GM18867 (cell line): ENCODE measurements around the gene PCK1.

Experiments used
- ATAC-seq: cut with Tn5 transposase; IDR thresholded peaks from one replicate; pipeline ENCODE4 v1.9.1; 2021; ENCODE audit warnings: mild to moderate bottlenecking, moderate library complexity; ENCODE audit not compliant: unreplicated experiment

Gene PCK1

DNA sequence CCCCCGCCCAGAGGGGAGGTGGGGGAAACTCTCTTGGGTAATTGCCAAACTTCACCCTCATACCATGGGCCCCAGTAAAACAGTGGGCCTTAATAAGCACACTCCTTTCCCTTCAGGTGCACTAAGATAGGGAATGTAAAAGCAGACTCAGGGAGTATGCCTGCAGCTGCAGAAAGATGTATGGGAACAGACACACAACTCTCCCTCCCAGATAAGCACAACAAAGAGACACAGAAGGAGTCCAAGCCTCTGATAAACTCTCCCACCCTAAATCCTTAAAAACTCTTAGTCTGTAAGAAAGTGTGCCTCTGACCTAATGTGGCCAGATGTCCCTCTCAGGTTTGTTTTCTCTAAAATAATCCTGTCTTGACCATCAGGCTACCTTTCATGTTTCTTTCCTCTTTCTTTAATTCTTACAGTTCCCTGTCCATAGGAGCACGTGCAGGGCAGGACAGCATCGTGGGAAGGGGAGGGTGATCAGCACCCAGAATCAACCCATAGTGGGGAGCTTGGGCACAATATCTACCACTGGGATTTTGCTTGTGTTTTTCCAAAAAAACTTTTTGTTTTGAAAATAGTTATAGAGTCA is 24.7 kb upstream of the PCK1 start:
- no peak for ATAC-seq

DNA sequence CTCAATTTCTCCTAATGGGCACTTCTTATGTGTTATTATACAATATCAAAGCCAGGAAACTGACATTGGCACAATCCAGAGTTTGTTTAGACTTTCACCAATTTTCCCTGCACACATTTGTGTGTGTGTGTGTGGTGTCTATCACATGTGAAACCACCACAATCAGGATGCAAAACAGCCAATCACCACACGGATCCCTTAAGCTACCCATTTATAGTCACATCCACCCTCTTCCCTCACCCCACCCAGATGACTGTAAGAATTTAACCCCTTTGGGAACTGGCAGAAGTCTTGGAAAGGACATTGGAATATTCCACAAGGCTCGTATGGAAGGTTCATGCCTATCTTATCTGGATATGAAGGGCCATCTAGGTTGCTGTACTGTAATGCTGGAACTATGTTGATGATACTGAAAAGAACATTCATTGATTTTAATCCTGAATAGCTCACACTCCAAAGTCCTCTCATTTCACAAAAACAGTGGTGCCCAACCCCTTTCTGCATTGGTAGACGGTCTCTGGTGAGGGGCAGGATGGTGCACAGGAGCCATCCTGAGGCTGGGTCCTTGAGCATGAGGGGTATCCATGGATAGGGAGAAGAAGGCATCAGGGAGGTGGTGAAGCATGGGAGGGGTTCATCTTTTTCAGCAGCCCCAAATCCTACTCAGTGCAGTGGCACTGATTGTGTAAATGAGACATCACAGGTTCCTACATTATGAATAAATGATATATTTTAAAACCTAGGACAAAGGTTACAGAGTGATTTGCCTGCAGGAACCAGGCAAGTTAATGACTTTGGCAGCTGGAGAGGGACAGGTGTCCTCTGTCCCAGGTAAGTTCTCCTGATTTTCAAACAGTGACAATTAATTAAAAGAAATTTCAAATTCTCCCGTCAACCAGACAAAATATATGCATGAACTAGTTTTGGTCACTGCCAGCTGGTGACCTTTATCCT is 23.9 kb upstream of the PCK1 start:
- ATAC-seq = no peak

DNA sequence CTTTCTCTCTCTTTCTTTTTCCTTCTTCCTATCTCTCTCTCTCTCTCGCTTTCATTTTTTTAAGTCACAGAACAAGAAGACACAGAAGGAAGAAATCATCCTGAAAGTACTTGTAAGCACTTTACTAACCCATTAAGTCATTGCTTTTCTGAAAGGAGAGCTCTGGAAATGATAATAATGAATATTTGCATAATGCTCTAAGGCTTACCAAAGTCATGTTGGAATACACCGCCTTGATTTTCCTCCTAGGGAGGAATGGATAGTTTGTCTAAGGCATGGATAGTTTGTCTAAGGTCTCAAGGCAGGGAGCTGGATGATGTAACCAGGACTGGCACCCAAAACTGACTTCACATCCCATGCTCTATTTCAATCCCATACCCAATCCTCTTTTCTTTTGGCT is 23.1 kb upstream of the PCK1 start:
- no peak for ATAC-seq

DNA sequence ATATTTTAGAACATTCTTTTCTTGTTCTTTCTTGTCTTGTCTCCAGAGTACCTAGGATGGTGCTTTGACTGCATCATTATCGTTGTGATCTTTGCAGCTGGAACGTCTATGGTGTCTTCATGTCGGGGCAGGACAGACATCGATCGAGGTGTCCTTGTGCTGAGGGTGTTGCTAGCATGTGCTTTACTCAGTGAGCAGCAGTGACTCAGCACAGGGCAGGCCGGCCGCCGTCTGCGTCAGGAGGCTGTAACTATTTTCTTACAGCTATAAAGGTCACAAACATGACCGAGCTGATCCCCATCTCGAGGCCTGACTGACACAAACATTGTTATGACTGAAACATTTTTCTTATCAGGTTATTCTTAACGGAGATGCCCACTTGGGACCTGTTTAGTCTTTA is 21.0 kb upstream of the PCK1 start:
- ATAC-seq = no peak

DNA sequence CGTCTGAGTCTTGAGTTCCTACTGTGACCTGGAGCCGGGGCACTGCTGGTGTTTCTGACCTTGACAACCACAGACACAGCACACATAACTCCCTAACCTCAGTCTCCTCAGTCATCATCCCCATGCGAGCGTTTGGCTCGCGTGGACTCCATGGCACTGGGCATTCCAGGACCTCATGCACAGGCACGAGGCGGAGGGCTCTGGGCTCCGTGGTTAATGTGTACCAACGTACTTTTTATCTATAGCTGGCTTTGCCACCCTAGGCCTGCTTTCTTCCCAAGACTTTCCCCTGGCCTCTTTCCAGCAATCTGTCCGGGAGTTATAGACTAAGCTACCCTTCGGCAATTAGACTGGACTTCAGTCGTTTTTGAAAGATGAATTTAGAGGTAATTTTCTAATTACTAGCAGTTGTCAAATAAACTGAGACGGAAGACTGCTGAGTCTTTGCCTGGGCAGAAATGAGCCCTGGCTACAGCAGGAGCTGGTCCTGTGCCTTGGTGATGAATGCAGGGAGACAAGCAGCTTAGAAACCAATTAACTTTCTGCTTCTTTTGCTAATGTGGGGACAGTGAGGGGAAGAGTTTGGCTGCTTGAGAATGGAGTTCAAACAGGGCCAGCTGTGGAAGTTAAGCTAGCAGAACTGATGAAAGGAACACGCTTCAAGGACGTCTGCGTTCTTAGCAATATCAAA is 19.9 kb upstream of the PCK1 start:
- ATAC-seq = no peak

DNA sequence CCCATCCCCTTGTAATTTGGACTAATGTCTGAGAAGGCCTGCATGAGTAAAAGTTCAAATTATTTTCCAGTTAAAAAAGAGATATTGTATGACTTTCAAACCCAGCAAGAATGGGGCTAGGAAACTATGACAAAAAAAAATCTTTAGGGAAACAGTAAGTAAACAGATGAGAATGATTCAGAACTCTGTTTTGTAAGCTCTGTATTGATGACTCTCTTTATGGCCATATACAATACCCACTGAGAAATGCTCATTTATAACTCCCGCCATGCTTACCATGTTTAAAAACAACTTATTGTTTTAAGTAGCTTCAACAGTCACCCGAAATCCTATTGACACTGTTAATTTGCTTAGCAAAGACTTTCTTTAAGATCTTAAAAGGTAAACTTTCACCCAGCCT is 17.2 kb upstream of the PCK1 start:
- no peak for ATAC-seq

DNA sequence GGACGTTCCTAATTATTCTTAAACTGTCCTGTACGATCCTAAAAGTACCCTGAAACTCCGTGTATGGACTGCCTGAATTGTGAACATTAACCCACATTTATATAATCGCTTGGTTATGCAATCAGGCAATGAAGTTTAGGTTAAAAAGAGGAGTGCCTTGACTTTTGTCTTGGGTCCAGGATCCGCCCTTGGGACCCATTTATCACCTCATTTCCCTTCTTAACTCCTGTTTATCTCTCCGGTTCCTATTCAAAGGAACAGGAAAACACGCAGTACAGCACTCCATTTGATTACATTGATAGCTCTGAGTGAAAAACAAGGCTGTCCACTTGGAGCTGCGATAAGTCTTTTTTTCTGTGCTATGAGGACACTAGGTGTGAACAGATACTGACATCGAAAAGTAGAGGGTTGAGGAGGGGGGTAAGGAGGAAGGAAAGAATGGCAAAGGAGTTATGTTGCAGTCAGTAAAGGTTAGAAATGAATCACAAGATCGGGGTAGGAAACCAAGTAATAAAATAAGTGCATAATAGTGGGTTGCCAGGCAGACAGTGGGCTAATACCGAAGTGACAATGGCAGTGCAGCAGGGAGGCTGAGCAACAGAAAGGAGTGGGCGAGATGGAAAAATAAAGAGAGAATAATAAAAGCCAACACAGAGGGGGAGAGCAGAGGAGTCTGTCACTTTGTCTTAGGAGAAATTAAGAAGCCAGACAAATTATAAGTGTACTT is 15.9 kb upstream of the PCK1 start:
- no peak for ATAC-seq

DNA sequence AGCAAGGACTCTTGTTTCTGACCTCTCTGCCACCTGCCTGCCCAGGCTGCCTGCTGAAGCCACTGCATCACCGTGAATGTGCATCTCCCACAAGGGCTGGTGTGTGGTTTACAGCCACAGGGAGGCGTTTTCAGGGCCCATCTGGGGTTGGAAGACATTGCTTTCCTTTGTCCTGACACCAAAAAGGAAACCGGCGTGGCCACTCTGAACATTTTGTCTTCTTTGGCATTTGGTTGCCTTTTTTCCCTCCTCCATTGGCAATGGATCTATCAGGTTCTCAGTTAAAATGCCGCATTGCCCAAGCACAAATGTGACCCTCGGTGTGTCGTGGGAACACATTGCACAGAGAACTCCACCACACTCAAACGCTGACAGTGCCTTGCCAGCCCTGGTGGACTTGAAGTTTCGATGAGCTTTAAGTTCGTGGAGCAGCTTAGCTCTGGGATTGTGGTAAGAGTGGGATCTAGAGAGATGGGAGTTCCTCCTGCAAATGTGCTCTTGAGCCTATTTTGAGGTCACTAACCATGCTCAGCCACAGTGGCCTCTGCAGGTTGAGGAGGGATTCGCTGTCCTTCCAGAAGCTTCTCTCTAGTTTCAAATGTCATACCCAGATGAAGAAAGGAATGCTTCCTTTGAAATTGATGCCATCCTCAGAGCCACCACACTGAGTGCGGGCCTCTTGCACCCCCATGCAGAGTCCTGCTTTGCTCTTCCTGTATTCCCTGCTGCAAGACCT is 14.8 kb upstream of the PCK1 start:
- ATAC-seq = no peak

DNA sequence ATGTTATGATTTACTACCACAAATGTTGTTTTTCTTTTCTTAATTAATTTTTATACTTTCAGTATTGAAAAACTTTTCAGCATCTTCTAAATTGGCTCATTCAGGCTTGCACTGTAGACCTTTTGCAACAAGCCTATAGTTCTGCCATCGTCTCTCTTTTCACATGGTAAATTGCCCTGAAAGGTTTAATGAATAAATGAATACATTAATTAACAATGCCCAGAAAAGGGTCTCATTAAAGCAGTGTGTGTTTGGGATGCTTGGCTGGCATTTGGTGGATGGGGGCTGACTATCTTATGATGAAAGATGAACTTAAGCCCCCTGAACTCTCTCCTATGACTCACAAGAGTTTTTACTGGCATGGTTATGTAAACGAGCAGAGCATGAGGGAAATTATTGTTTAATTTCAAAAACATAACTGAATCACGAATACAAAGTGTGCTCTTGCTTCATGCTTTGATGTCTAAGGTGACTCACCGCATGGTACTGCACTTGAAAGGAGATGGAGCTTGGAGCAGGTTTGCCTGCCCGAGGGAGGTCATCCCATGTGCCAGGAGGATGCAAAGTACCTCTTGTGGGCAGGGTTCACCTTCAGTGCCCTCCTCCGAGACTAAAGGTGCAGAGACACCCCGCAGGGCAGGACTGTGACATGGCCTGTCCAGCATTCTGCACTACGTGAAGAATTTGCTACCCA is 13.8 kb upstream of the PCK1 start:
- no peak for ATAC-seq

DNA sequence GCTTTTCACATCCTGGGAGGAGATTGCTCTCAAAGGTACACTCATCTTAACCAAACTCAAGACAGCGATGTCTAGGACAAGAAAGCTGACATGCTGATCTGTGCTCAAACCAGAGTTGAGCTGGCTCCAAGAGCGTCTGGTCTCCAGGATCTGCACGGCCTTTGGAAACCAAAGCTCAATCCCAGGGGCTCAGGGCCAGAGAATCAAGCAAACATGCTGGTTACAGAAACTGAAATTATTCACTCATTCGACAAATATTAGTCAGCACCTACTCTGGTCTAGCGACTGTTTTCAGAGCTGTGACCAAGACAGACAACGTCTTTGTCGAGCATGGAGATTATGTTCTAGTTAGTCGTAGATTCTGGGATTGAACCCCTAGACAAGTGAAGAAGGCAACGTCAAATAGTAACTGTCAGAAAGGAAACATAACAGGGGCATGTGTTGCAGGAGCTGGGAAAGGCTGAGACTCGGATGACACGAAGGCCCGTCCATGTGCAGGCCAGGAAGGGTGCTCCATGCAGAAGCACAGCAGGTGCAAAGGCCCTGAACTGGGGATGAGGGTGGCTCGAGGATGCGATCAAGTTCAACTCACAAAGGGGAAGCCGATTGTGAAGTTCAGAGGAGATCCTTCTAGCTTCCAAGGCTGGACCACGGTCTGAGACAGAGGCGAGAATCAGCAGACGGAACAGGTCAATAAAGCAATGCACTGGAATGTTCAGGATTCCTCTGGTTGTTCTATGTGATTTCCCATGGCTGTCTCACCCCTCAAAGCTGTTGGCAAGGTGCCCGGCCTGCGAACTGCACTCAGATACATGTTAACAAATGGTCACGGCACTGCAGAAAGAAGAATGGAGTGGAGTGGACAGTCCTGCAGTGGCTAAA is 12.5 kb upstream of the PCK1 start:
- ATAC-seq = no peak

DNA sequence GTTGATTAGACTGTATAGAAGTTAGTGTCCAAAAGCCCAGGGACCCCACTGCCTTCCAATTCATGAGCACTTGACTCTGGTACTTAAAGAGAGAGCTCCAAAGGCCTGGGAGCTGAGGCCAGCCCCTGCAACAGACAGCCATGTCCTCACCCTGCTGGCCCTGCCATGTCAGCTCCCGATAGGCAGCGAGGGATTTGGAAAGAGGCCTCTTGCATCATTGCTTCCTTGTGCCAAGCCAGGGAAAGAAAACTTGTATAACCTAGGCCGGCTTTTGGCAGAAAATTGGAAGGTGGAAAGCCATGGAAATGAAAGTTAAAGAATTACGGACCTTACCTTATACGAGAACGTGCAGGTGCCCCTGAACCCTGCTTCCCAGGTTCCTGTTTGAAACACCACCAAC is 8.4 kb upstream of the PCK1 start:
- ATAC-seq = no peak

DNA sequence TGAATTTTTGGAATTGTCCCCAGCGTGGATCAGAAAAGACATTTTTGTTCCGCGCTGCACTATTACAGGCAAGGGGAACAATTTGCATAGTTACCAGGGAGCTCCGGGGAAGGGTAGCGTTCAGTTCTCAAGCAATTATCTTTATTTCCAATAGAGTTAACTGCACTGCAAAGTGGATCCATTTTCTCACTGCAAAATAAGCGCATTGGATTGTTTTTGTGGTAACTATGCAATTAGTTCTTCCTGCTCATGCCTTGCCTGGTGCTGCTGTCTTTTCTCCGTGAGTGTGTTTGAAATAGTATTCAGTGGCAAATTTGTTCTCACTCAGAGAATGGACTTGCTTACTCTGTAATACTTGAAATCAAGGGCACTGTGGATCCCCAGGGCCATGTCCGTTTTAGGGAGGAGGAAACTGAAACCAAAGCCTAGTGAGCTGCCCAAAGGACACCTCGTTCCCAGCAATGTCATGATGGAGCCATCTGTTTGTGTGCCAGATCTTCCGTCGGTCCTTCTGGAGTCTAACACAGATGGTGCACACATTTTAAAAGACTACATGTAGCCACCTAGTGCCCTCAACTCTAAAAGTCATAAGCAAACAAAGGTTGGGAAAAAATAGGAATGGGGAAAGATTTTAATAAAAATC is 7.4 kb upstream of the PCK1 start:
- no peak for ATAC-seq

DNA sequence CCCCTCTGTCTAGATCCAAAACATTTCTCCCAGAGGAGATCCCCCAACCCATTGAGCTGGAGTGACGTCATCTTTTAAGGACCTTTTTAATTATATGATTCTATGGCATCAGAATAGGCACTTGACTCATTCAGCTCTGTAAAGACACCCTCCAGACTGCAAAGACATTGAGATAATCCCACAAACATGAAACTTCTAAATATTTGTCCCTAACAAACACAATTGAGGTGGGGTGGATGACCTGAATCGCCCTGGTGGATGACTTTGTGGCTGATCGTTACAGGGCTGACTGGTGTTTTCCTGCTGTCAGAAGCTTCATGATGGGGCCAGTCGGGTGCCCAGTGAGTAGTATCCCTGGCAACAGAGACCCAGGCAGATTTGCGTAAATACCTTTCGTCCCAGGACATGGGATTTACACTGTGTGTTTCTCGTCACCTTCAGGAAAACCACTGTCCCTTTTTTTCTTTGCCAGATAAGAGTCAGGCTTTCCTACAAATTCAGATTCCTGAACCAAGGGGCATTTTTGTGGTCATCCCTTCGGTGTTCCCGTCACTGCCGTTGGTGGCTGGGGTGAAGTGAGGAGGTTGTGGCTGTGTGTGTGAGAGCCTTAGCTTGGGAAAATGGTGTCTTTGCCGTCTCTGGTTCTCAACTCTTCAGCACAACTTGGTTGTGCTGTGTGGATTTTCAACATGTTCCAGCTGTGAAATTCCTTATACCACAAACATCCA is 5.3 kb upstream of the PCK1 start:
- ATAC-seq = no peak

DNA sequence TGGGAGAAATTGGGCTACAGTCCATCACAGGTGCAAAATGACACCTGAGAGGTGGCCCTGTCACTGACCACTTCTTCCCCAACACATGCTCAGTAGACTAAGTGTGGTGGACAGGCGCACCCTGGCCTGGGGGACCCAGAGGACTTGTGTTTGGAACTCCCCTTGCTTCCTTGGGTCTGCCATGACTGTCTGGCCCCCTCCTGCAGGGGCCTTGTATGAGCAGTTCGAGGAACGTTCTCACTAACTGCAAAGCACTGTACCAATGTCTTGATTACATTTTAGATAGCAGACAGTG is 4.0 kb upstream of the PCK1 start:
- ATAC-seq = no peak

DNA sequence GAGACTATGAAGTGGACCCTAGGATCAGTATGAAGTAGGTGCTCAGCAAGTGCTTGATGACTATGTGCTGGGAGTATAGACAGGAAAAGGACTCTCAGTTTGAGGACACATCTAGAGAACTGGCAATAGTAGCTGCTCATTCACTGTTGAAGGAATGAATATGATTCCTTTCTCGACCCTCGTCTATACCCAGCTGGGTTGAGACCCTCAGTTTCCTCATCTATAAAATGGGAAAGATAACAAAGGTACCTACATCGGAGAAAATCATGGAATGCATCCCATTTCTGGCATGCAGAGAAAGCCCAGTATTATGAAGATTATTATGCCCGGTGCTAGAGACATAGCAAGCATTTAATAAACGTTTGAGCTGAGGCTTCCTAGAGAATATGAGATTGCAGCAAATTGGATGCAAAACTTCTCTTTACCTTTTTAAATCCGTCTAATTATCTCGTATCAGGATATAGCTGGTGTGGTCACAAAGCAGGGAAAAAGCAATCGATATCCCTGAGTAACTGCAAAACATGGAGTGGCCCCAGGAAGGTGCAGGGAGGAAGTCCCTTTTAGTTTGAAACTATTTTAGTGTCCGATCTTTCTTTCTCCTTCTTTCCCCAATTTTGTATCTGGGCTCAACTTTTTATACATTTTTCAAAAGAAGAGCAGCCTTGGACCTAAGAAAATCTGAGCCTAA is 2.8 kb upstream of the PCK1 start:
- no peak for ATAC-seq

DNA sequence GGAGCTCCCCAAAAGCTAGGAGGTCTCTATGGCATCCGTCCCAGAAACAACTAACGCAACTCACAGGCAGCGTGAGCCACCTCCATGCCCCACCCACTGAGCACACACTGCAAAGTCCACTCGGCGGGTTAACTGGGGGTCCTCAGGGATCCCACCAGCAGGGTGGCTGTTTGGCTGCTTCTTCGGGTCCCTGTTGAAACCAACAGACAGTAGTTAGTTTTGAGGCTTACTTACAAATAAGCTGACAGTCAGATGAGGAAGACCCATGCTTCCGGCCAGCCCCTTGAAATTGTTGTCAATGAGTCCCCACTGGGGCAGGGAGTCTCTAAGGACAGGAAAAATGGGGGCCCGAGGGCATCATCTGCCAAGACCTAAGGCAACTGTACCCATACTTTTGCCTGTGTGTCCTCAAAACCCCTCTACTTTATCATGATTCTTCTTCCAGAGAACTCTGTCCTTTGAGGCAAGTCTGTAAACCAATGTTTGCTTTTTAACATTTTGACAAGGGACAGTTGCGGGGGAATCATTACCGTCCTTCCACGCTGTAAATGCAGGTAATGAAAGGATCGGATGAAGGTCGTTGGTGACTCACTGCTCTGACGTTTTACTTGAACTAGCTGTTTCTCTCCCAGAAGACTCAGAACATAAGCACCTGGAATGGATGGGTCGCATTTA is 2.2 kb upstream of the PCK1 start:
- no peak for ATAC-seq

DNA sequence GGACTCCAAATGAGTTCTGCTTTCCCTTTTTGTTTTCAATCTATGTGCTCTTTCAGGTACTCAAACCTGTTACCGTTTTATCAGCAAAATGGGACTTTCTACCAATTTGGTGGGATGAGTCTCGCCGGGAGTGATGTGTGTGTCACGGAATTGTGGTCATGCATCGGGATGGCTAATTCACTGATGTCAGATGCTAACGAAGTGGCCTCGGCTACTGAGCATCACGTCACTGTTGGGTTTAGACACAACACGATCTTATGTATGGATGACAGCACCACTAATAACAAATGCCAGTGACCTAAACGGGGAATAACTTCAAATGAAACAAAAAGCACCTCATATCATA is 1.6 kb upstream of the PCK1 start:
- no peak for ATAC-seq
